ENCODE data around the gene SLIT3.

GRCh38 chr5:169304175-169304574 is 3.2 kb upstream of the SLIT3 start:
- TF ChIP-seq CEBPB (IDR thresholded peaks at IDR 0.05; ENCODE audit: low read depth) (no peak), CTCF (IDR thresholded peaks at IDR 0.05 in 2 of 3, conservative IDR thresholded peaks at IDR 0.05 in 1 of 3; ENCODE audit: borderline replicate concordance in 1 of 3, insufficient read depth in 1 of 3, low read depth in 2 of 3, low read length in 2 of 3) (no peak), RAD21 (IDR thresholded peaks at IDR 0.05; ENCODE audit: low read depth) (no peak), MAX (IDR thresholded peaks at IDR 0.05) (no peak), POLR2AphosphoS5 (IDR thresholded peaks at IDR 0.05; ENCODE audit: low read depth, low read length) (no peak), POLR2A (IDR thresholded peaks at IDR 0.05; ENCODE audit: borderline replicate concordance, extremely low read depth, insufficient read depth, insufficient read length) (no peak)

Measured in HCT116 (cell line).